ENCODE data around the gene AKR7A3. TPM values are rescaled to one million over a fixed set of nuclear protein-coding genes. Genes with fewer than 3 reads are reported as not detected.

The AKR7A3 gene
- total and polyA plus RNA-seq, 10 of the 15 experiments (the other 5 are each of a cell fraction or from before 2014, with no cell fraction given): 0.10 to 1.1 (median 0.25) TPM; not detected in 2

GRCh38 chr1:19307794-19308508 lies 19.4 kb upstream of the AKR7A3 start:
- in situ Hi-C loops (cut with MboI) (no loop called here), intact Hi-C loops (cut with micrococcal nuclease; ENCODE audit: unreplicated experiment) (no loop called here)
- Histone ChIP-seq H3K4me3 (no peak overlapping the region), H3K27ac (ENCODE audit: control insufficient read depth, insufficient read depth) (no peak overlapping the region), H3K4me1 (ENCODE audit: control insufficient read depth, insufficient read depth, low read length) (peaks cover 7% of the 10 kb centered on the region), H3K9ac (ENCODE audit: control insufficient read depth, insufficient read depth, low read length) (no peak overlapping the region), H3K4me2 (ENCODE audit: control insufficient read depth, insufficient read depth) (no peak overlapping the region), H3K36me3 (ENCODE audit: control insufficient read depth in 2 of 2, insufficient read depth in 2 of 2, low read length in 1 of 2) (peaks cover 0 to 8% of the 10 kb centered on the region in 2 experiments; a peak in 2 of 4 replicates), H4K20me1 (ENCODE audit: control insufficient read depth, insufficient read depth) (no peaks in the 10 kb centered on the region; the same call in 1 of the 2 replicates), H3K27me3 (replicated peaks in 1 of 2; ENCODE audit: control insufficient read depth in 2 of 2, insufficient read depth in 2 of 2, low read length in 1 of 2) (no peaks in the 10 kb centered on the region), H3K9me3 (replicated peaks; ENCODE audit: control insufficient read depth, insufficient read depth, low read length) (no peaks in the 10 kb centered on the region), H2AFZ (ENCODE audit: control insufficient read depth, low read depth, low read length) (no peak overlapping the region), H3K79me2 (ENCODE audit: control insufficient read depth, insufficient read depth, low read length) (peaks cover 16% of the 10 kb centered on the region)
- ChIA-PET CTCF (interaction anchor here (1.2 kb wide), 1 partner anchor 215 kb away, joined by 3 read pairs; no protein-coding TSS in a partner anchor), POLR2A (no interaction called here), SMC1A (ENCODE audit: uncharacterized antibody, unreplicated experiment) (no interaction called here), RAD21 (ENCODE audit: unreplicated experiment) (no interaction called here)
- BruUV-seq (replicated peaks): no TSS peak
- no peak for ATAC-seq
- TF ChIP-seq SIX5 (IDR thresholded peaks at IDR 0.05; ENCODE audit: low read depth, low read length, severe bottlenecking) (no peak), E4F1 (IDR thresholded peaks at IDR 0.05; ENCODE audit: borderline replicate concordance, partially characterized antibody) (no peak), MXI1 (IDR thresholded peaks at IDR 0.05; ENCODE audit: low read depth, low read length) (no peak)
- FAIRE-seq: no peak
- WGBS (ENCODE audit: insufficient coverage, insufficient replicate concordance, low lambda C conversion rate, missing lambda C conversion rate): 83% methylated on average over 10 of the region's 10 CpGs
- no peak for DNase-seq (ENCODE audit: low read depth, low spot score)

GRCh38 chr1:19306941-19307340 lies 18.4 kb upstream of the AKR7A3 start:
- Histone ChIP-seq H4K20me1 (ENCODE audit: control insufficient read depth, insufficient read depth) (no peaks in the 10 kb centered on the region; the same call in 1 of the 2 replicates), H3K4me1 (ENCODE audit: control insufficient read depth, insufficient read depth, low read length) (peaks cover 7% of the 10 kb centered on the region), H3K79me2 (ENCODE audit: control insufficient read depth, insufficient read depth, low read length) (peaks cover 8% of the 10 kb centered on the region), H3K9ac (ENCODE audit: control insufficient read depth, insufficient read depth, low read length) (no peak overlapping the region), H3K27me3 (replicated peaks in 1 of 2; ENCODE audit: control insufficient read depth in 2 of 2, insufficient read depth in 2 of 2, low read length in 1 of 2) (no peaks in the 10 kb centered on the region), H3K4me2 (ENCODE audit: control insufficient read depth, insufficient read depth) (no peak overlapping the region), H3K36me3 (ENCODE audit: control insufficient read depth in 2 of 2, insufficient read depth in 2 of 2, low read length in 1 of 2) (peaks cover 0 to 8% of the 10 kb centered on the region in 2 experiments; a peak in 2 of 4 replicates), H3K9me3 (replicated peaks; ENCODE audit: control insufficient read depth, insufficient read depth, low read length) (no peaks in the 10 kb centered on the region), H3K4me3 (no peak overlapping the region), H3K27ac (ENCODE audit: control insufficient read depth, insufficient read depth) (no peak overlapping the region), H2AFZ (ENCODE audit: control insufficient read depth, low read depth, low read length) (no peak overlapping the region)
- intact Hi-C loops (cut with micrococcal nuclease; ENCODE audit: unreplicated experiment): no loop called here
- DNase-seq (ENCODE audit: low read depth, low spot score): no peak
- ATAC-seq: no peak
- no peak for TF ChIP-seq RFX5 (IDR thresholded peaks at IDR 0.05; ENCODE audit: low read depth, low read length)
- no peak for TF ChIP-seq IRF4 (IDR thresholded peaks at IDR 0.05; ENCODE audit: low read depth, low read length)
- TF ChIP-seq IKZF1 (conservative IDR thresholded peaks at IDR 0.05): no peak
- TF ChIP-seq RAD21 (IDR thresholded peaks at IDR 0.05; ENCODE audit: insufficient read depth, low read depth, low read length): no peak
- TF ChIP-seq SP1 (IDR thresholded peaks at IDR 0.05; ENCODE audit: low read depth, low read length): no peak
- TF ChIP-seq CTCF (IDR thresholded peaks at IDR 0.05 in 2 of 3, conservative IDR thresholded peaks at IDR 0.05 in 1 of 3; ENCODE audit: control insufficient read depth in 2 of 3, extremely low read depth in 1 of 3, insufficient read depth in 1 of 3, low read depth in 3 of 3, low read length in 3 of 3): no peak
- no peak for FAIRE-seq
- ChIA-PET CTCF (no interaction called here), RAD21 (ENCODE audit: unreplicated experiment) (no interaction called here), POLR2A (no interaction called here), SMC1A (ENCODE audit: uncharacterized antibody, unreplicated experiment) (no interaction called here)
- 90% methylated on average over 6 of the region's 6 CpGs for WGBS (ENCODE audit: insufficient coverage, insufficient replicate concordance, low lambda C conversion rate, missing lambda C conversion rate)
- no TSS peak for BruUV-seq (replicated peaks)
- in situ Hi-C loops (cut with MboI): no loop called here

Data from GM12878 (cell line).